Endothelial cell of umbilical vein (primary cell): ENCODE data around the gene TSPAN13. TPM values are rescaled to one million over a fixed set of nuclear protein-coding genes. Genes with fewer than 3 reads are reported as not detected.
A peak's percentile ranks its signal among the peaks of the same experiment; 100 is the strongest.
"Not testable (repeated sequence)": the region's sequence is repeated elsewhere in the genome, so short reads cannot be mapped to it uniquely, and the experiment has no call there.

Source experiments
- BruUV-seq: library from RNA; stranded (reverse); fragments of 400-500 nt; replicated peaks from 2 replicates; lab custom pipeline; 2021; lab: Mats Ljungman, UMichigan
- CTCF ChIA-PET: fragments of 300-600, 350-600 bp; sonication (Branson Sonifier 250); formaldehyde crosslinking; loops from one replicate; lab custom pipeline; 2021; ENCODE audit warnings: antibody characterized with exemption, inconsistent platforms; lab: Charles Lee
- POLR2A ChIA-PET: fragments of 300-600, 350-600 bp; sonication (Branson Sonifier 250); formaldehyde crosslinking; loops from one replicate; lab custom pipeline; 2021; ENCODE audit warnings: antibody characterized with exemption, inconsistent platforms; lab: Charles Lee
- DNase-seq: peaks from one replicate; pipeline ENCODE4 v3.0.0-alpha.2; 2011; ENCODE audit warnings: low read depth, low spot score
- FAIRE-seq: peaks from 2 replicates; lab custom pipeline; 2011; peaks lifted over from hg19 to GRCh38; lab: Jason Lieb, UNC
- H2AFZ ChIP-seq: 2 replicates; pipeline ENCODE4 v1.6.0; 2012; ENCODE audit warnings: low read depth, low read length, control low read depth, inconsistent platforms
- H3K27ac ChIP-seq: 2 replicates; pipeline ENCODE4 v1.5.1; 2011; ENCODE audit warnings: low read depth, mild to moderate bottlenecking, control low read depth, low read length, moderate library complexity; ENCODE audit not compliant: insufficient read depth
- H3K27me3 ChIP-seq, 2 experiments: 2 replicates each; pipeline versions ENCODE4 v1.6.0 to v1.6.1; 2011; ENCODE audit warnings: low read length in 2 of 2, mixed read lengths in 1 of 2; ENCODE audit not compliant: control insufficient read depth in 2 of 2, insufficient read depth in 2 of 2
- H3K36me3 ChIP-seq, 2 experiments: 2 replicates in 1 of 2; 3 replicates in 1 of 2; pipeline ENCODE4 v1.5.1; 2011; ENCODE audit warnings: low read length in 2 of 2, mild to moderate bottlenecking in 1 of 2, moderate library complexity in 1 of 2; ENCODE audit not compliant: control insufficient read depth in 2 of 2, insufficient read depth in 2 of 2; ENCODE audit errors: extremely low read depth in 1 of 2
- H3K4me1 ChIP-seq: 3 replicates; pipeline ENCODE4 v1.5.1; 2011; ENCODE audit warnings: mild to moderate bottlenecking, low read length; ENCODE audit not compliant: control insufficient read depth, insufficient read depth; ENCODE audit errors: extremely low read depth
- H3K4me2 ChIP-seq: 2 replicates; pipeline ENCODE4 v1.6.1; 2011; ENCODE audit warnings: low read length, control low read depth, mixed read lengths; ENCODE audit not compliant: insufficient read depth
- H3K4me3 ChIP-seq, 3 experiments: fragments of 200-600 bp in 1 of 3; sonication (generic), shearing (Covaris generic) in 1 of 3; replicated peaks in 1 of 3; 2 replicates each; pipeline ENCODE4 v1.5.1; 2011 to 2016; ENCODE audit warnings: control low read depth in 3 of 3, low read length in 3 of 3, mild to moderate bottlenecking in 2 of 3, inconsistent platforms in 1 of 3, low read depth in 1 of 3, moderate library complexity in 1 of 3; ENCODE audit not compliant: insufficient read depth in 1 of 3
- H3K79me2 ChIP-seq: 2 replicates; pipeline ENCODE4 v1.6.0; 2012; ENCODE audit warnings: low read length, inconsistent platforms; ENCODE audit not compliant: control insufficient read depth, insufficient read depth
- H3K9ac ChIP-seq: replicated peaks from 2 replicates; pipeline ENCODE3; 2011; ENCODE audit warnings: low read length, control low read depth; ENCODE audit not compliant: insufficient read depth; ENCODE audit errors: extremely low read depth
- H3K9me1 ChIP-seq: replicated peaks from 3 replicates; pipeline ENCODE4 v1.6.0; 2011; ENCODE audit warnings: mild to moderate bottlenecking, low read length; ENCODE audit not compliant: control insufficient read depth, insufficient read depth; ENCODE audit errors: extremely low read depth
- H3K9me3 ChIP-seq: replicated peaks from 2 replicates; pipeline ENCODE4 v1.5.1; 2012; ENCODE audit warnings: low read length, inconsistent platforms; ENCODE audit not compliant: control insufficient read depth, insufficient read depth
- H4K20me1 ChIP-seq: replicated peaks from 2 replicates; pipeline ENCODE3; 2011; ENCODE audit warnings: mild to moderate bottlenecking, low read length; ENCODE audit not compliant: control insufficient read depth, insufficient read depth; ENCODE audit errors: extremely low read depth
- EZH2 ChIP-seq: IDR thresholded peaks from 2 replicates; pipeline ENCODE4 v1.6.1; 2012; ENCODE audit warnings: borderline replicate concordance, low read depth, mild to moderate bottlenecking, moderate library complexity, low read length, inconsistent platforms; ENCODE audit not compliant: severe bottlenecking
- FOS ChIP-seq: IDR thresholded peaks from 2 replicates; pipeline ENCODE4 v1.6.1; 2011; ENCODE audit warnings: mild to moderate bottlenecking, low read length, moderate library complexity, borderline replicate concordance; ENCODE audit not compliant: insufficient read depth
- GATA2 ChIP-seq: IDR thresholded peaks from 2 replicates; pipeline ENCODE4 v1.7.0; 2011; ENCODE audit warnings: low read depth, mild to moderate bottlenecking, moderate library complexity, mixed read lengths, low read length; ENCODE audit not compliant: insufficient read length, insufficient read depth
- MYC ChIP-seq: IDR thresholded peaks from one replicate; pipeline ENCODE4 v1.6.1; 2011; ENCODE audit warnings: mild to moderate bottlenecking, low read depth, low read length
- POLR2AphosphoS5 ChIP-seq: IDR thresholded peaks from 2 replicates; pipeline ENCODE4 v1.6.1; 2012; ENCODE audit warnings: low read depth, mild to moderate bottlenecking, control low read depth, low read length, moderate library complexity; ENCODE audit not compliant: insufficient read depth
- dilution Hi-C: fragments of 300-500 bp; cut with MboI; formaldehyde crosslinking; loops from one replicate; pipeline ENCODE4 v1.15.0; 2019; ENCODE audit warnings: low sequenced_read_pairs; ENCODE audit not compliant: extremely low pct_ligation_motif_present
- intact Hi-C: fragments of 100-400 bp; cut with micrococcal nuclease; formaldehyde crosslinking; loops from one replicate; pipeline ENCODE4 v1.10.0; 2022
- polyA plus RNA-seq, 4 experiments: library from polyadenylated mRNA; depleted of rRNA in 3 of 4; stranded (reverse) in 3 of 4; unstranded in 1 of 4; fragments of >200 nt; gene quantifications; 2 replicates each; pipeline versions ENCODE4 v1.2.1 to v1.2.3, GENCODE V29; 2011 to 2012; ENCODE audit warnings: missing spikeins in 1 of 4
- total RNA-seq: library from RNA; stranded (reverse); gene quantifications from 2 replicates; pipeline ENCODE4 v1.2.3, GENCODE V29; 2021
- TF ChIP-seq, protein P1 (sequence below), 2 donors: IDR thresholded peaks; 1 replicate in 1 of 2; 2 replicates in 1 of 2; pipeline ENCODE4 v1.5.1; 2011; ENCODE audit warnings: low read length in 2 of 2, mild to moderate bottlenecking in 2 of 2, moderate library complexity in 2 of 2, control low read depth in 1 of 2, inconsistent platforms in 1 of 2, low read depth in 1 of 2; ENCODE audit not compliant: insufficient read depth in 1 of 2; ENCODE audit errors: extremely low read depth in 1 of 2

TSPAN13 gene
- total and polyA plus RNA-seq, 2 donors (not counting 3 experiments of a cell fraction or from before 2014, with no cell fraction given) = 13.3 to 33.0 TPM

DNA sequence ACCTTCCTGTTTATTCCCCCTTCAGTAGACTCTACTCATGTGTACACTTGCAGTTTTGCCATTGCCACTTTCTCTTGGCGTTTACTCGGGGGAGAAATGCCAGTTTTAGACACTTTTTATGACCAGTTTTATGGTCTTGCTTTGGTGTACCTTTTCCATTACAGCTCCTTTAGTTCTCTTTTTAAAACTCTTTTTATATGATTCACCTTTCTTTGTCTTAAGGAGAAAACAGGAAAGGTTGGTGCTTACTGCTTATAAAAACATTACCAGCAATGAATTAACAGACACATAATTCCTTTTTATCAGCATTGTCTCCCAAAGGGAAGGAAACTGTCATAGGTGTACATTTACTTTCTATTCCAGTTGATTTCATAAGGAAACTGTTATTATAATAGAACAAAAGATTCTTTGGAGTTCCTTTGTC is 11.9 kb downstream of the TSPAN13 start:
- H3K36me3 ChIP-seq = no peaks in the 10 kb centered on the region
- intact Hi-C loops = no loop called here
- peaks cover 19% of the 10 kb centered on the region for H3K4me1 ChIP-seq
- ChIA-PET CTCF (interaction anchor here (1.4 to 2.1 kb wide), 2 partner anchors 10 to 36 kb away, joined by 4 to 8 read pairs; no protein-coding TSS in a partner anchor), POLR2A (no interaction called here)
- H4K20me1 ChIP-seq = no peaks in the 10 kb centered on the region
- no TSS peak for BruUV-seq
- H3K4me3 ChIP-seq = no peak overlapping the region
- H3K79me2 ChIP-seq = peaks cover 2% of the 10 kb centered on the region
- H3K9ac ChIP-seq = peak overlapping the region; percentile 34
- peak overlapping the region; percentile 70 for H3K27ac ChIP-seq
- H3K27me3 ChIP-seq = no peaks in the 10 kb centered on the region
- TF ChIP-seq MYC (no peak), FOS (peak; percentile 23), GATA2 (no peak), POLR2AphosphoS5 (no peak), EZH2 (no peak)
- TF ChIP-seq, protein P1, sequence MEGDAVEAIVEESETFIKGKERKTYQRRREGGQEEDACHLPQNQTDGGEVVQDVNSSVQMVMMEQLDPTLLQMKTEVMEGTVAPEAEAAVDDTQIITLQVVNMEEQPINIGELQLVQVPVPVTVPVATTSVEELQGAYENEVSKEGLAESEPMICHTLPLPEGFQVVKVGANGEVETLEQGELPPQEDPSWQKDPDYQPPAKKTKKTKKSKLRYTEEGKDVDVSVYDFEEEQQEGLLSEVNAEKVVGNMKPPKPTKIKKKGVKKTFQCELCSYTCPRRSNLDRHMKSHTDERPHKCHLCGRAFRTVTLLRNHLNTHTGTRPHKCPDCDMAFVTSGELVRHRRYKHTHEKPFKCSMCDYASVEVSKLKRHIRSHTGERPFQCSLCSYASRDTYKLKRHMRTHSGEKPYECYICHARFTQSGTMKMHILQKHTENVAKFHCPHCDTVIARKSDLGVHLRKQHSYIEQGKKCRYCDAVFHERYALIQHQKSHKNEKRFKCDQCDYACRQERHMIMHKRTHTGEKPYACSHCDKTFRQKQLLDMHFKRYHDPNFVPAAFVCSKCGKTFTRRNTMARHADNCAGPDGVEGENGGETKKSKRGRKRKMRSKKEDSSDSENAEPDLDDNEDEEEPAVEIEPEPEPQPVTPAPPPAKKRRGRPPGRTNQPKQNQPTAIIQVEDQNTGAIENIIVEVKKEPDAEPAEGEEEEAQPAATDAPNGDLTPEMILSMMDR (IDR thresholded peaks at IDR 0.05; ENCODE audit: extremely low read depth in 1 of 2, insufficient read depth in 1 of 2, low read depth in 1 of 2, low read length in 2 of 2) = no peak
- peak overlapping the region; percentile 80 for H3K4me2 ChIP-seq
- no peaks in the 10 kb centered on the region for H3K9me3 ChIP-seq
- no peak overlapping the region for H2AFZ ChIP-seq
- DNase-seq (peak; percentile 81), FAIRE-seq (peak; percentile 28)
- dilution Hi-C loops = no loop called here
- no peaks in the 10 kb centered on the region for H3K9me1 ChIP-seq

DNA sequence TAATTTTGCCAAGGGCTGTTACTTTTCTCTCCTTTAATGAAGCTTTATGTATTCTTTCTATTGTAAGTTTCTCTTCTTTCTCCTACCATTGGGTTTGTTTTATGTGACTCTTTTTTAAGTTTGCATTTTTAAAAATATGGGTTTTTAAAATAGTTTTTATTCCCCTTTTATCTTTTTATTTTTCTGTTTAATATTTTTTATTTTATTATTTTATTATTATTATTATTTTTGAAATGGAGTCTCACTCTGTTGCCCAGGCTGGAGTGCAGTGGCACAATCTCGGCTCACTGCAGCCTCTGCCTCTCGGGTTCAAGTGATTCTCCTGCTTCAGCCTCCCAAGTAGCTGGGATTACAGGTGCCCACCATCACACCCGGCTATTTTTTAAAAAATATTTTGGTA is 16.4 kb downstream of the TSPAN13 start:
- H2AFZ ChIP-seq, H3K9me1 ChIP-seq, H3K4me2 ChIP-seq, POLR2A ChIA-PET, DNase-seq, H3K9ac ChIP-seq, H3K9me3 ChIP-seq, H3K4me3 ChIP-seq, H3K79me2 ChIP-seq, dilution Hi-C loops, intact Hi-C loops, H4K20me1 ChIP-seq, FAIRE-seq, H3K36me3 ChIP-seq, H3K27me3 ChIP-seq, BruUV-seq, H3K27ac ChIP-seq: not testable (repeated sequence)
- CTCF ChIA-PET = interaction anchor here (1.5 kb wide), 1 partner anchor 75 kb away, joined by 4 read pairs; no protein-coding TSS in a partner anchor
- peaks cover 12% of the 10 kb centered on the region for H3K4me1 ChIP-seq
